SH-SY5Y (cell line): ENCODE data around the gene XPR1.

Experiments used
- GATA2 ChIP-seq: IDR thresholded peaks from 2 replicates; pipeline ENCODE4 v1.6.1; 2011; ENCODE audit warnings: mild to moderate bottlenecking, low read depth, low read length
- GATA3 ChIP-seq: IDR thresholded peaks from 2 replicates; pipeline ENCODE4 v1.6.1; 2011; ENCODE audit warnings: low read depth, mild to moderate bottlenecking, low read length, moderate library complexity

GRCh38 chr1:180731131-180731530, 99.3 kb downstream of the XPR1 start:
- TF ChIP-seq GATA2 (no peak), GATA3 (no peak)
